ENCODE results near the gene GPC5.
A peak's percentile ranks its signal among the peaks of the same experiment; 100 is the strongest.
"Not testable (repeated sequence)": the region's sequence is repeated elsewhere in the genome, so short reads cannot be mapped to it uniquely, and the experiment has no call there.

GPC5 gene

GRCh38 chr13:91398413-91399188 lies at the start of gene GPC5:
Gene GPC5, plus strand, starts transcription at chr13:91398621.
- DNase-seq: peak; percentile 75

DNA sequence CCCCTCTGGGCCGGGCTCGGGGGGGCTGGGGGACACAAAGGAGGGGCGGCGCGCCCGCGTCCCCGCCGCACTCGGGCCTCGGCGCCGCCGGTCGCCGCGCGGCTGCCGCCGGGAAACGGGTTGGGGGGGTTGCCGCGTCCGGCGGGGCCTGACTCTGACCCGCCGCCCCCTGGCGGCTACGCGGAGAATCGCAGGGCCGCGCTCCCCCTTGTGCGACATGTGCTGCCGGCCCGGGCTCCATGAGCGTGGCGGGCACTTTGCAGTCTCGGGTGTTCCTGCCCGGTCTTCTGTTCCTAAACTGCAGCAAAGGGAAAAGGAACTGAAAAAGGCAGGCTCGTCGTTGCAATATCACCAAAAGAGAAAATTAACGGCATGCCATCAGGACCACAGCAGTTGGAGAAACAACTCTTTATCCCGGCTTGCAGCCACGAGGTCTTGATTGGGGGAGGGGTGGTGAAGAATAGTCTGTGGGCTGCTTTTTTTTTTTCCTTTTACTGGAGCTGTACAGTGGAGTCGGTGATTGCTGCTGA lies 49.5 kb upstream of the GPC5 start:
- peak; percentile 93 for DNase-seq

- no peak for DNase-seq
Observed at GRCh38 chr13:91349992-91350911, 48.2 kb upstream of the GPC5 start.

GRCh38 chr13:91351123-91351522 lies 47.3 kb upstream of the GPC5 start:
- DNase-seq: no peak

GRCh38 chr13:91351980-91352379 lies 46.4 kb upstream of the GPC5 start:
- DNase-seq: no peak

GRCh38 chr13:91352891-91353290 lies 45.5 kb upstream of the GPC5 start:
- not testable (repeated sequence) for DNase-seq

DNA sequence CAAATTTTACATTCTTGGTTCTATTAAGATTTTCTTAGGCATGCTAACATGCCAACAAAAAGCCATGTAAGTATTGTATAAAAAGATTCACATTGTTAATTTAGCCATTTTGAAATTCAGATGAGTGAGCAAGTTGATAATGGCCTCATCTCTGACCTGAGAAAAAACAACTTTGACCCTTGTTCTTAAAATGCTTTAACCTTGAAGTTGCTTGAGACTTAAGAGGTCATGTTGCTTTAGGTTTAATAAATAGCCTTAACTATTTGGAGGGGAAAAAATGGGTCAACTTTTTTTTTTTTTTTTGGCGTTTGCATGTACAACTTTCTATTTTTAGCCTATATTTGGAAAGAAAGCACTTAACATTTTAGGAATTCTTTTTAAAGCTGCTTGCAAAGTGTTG lies 44.9 kb upstream of the GPC5 start:
- no peak for DNase-seq

DNA sequence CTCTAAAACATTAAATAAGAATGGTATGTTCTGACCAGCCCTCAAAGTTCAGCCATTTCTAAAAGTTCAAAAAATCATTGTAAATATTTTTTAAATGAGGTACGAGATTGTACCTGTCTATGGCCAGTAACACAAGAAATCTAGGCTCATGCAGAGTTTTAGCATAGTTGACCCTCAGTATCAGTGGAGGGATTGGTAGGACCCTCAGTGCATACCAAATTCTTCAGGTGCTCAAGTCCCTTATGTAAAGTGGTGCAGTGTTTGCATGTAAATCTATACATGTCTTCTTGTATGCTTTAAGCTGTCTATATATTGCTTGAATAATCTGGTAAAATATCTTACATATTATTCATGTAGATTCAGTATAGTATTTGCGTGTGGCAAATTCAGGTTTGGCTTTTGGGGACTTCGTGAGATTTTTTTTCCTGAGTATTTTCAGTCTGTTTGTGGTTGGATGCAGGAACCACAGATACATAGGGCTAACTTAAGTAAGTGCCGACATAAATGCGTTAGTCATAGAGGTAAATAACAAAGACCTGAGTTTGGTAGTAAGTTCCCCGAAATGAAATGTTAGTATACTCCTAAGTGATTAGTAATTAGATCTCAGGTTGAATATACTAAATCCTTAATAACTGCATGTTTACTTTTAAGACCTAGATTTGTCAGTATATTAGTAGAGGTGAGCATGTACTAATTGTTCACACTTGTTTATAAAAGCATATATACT lies 43.2 kb upstream of the GPC5 start:
- DNase-seq: no peak

GRCh38 chr13:91355826-91356710 lies 42.4 kb upstream of the GPC5 start:
- DNase-seq: no peak

DNA sequence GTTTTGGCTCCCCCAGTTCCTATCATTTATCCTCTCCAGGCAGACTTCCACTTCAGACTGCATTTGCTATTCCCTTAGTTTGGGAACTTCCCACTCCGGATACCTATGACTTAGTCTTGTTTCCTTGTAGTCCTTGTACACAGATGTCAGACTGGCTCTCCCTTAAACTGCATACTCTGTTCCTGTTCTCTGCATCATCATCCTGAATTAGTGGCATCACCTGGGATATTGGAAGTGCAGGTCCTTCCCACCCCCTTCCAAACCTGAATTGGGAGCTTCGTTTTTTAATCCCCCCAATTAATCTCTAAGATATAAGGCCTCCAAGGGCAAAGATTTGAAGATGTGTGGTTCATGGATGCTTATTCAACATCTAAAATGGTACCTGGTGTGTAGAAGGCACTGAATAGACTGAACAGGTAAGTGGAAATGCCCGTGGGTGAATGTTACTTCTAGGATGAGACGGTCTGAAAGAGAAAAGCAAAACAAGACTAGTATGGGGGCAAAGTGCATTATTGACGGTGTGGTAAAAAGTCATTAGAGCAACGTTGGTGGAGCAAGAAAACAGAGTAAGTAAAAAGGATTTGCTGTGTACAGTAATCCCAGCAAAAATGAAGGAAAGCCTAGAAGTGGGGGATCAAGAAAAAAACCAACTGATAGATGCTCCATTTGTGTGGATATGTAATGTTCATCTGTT lies 41.4 kb upstream of the GPC5 start:
- DNase-seq: no peak

DNA sequence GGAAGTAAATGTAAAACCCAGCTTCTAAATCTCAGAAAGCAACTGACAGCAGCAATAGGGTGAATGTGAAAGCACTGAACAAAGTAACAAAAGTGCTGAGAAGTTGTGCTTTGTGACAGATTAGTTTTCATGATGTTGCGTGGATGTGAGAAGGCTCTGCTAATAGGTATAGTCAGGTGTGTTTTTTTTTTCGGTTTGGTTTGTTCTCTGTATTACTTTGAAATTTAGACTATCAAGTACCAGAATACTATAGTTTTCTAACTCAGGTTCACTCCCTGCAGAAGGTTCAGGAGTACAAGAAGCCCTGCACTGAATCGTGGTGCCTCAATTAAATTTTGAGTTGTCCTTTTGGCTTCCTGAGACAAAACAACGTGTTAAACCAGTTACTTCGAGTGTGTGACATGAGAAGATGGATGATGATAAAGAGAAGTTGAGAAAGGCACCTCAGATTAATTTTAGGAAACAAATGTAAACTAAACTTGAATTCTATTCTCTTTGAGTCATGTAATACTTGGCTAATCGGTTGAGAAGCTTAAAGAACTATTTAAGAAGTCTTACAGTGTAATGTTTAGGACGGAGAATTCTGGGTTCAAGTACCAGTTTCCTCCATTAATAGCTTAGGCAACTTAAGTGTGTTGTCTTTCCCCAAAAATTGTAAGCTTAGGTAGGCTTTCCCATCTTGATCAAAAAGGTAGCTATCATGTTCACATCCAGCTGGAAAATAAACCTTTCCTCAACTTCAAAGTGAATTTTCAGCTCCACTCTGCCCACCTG lies 40.6 kb upstream of the GPC5 start:
- no peak for DNase-seq

DNA sequence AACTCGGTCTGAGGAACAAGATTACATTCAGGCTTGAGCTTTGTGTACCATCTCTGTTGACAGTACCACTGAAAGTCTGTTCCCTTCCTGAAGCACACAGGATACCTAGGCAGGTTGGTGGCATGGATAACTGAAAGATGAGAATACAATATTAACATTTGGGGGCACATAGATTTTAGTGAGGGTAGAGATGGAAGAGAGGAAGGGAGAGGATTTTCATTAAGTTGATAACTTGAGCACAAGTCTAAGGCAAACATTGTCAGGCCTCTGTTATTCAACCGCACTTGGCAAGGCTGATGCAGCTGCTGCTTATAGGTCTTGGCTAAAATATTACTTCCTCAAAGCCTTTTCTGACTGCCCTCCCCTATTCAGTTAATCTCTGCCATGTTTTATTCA lies 40.0 kb upstream of the GPC5 start:
- peak; percentile 25 for DNase-seq

GRCh38 chr13:91359111-91359510 lies 39.3 kb upstream of the GPC5 start:
- no peak for DNase-seq

GRCh38 chr13:91359631-91360030 lies 38.8 kb upstream of the GPC5 start:
- DNase-seq: no peak

- DNase-seq: no peak
Observed at GRCh38 chr13:91360246-91360751, 38.1 kb upstream of the GPC5 start.

DNA sequence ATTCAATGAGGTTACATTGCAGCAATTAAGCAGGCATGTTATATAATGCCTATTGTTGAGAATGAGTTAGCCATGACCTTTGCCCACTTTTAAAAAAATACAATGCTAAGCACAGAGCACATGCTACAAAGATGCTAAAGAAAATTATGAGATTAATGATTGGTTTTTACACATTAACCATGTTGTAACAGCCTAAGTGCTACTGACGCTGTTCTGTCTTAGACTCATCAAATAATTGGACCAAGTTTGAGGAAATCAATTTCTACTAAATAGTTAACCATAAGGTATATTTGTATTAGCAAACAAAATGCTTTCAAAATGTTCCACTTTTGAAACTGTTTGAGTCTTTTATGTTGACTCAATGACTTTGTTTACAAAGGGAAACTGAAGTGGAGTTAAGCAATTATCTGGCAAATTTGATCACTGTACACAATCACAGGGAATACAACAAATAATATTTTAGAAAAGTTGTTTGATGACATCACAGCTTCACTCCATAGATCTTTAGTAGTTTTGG lies 36.6 kb upstream of the GPC5 start:
- no peak for DNase-seq

DNA sequence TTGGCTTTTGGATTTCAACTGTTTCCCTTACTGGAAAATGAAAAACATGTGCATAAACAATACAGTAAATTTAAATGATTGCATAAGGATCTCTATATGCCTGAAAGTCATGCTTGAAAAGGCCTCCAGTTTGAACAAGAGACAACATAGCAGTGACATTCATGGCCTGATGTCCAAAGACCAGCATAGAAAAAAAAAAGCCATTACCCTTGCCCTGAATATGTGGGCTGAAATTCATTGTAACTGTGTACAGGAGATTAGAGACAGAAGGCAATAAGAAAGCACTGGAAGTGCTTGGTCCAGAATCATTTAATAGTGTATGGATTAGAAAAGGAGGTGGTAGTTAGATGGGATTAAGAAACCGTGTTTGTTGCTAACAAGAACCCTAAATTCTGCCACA lies 35.5 kb upstream of the GPC5 start:
- DNase-seq: no peak

- DNase-seq: no peak
Observed at GRCh38 chr13:91368101-91368500, 30.3 kb upstream of the GPC5 start.

GRCh38 chr13:91368676-91369440 lies 29.6 kb upstream of the GPC5 start:
- DNase-seq: no peak
